Measurements from ENCODE around the gene P2RX4.

DNA sequence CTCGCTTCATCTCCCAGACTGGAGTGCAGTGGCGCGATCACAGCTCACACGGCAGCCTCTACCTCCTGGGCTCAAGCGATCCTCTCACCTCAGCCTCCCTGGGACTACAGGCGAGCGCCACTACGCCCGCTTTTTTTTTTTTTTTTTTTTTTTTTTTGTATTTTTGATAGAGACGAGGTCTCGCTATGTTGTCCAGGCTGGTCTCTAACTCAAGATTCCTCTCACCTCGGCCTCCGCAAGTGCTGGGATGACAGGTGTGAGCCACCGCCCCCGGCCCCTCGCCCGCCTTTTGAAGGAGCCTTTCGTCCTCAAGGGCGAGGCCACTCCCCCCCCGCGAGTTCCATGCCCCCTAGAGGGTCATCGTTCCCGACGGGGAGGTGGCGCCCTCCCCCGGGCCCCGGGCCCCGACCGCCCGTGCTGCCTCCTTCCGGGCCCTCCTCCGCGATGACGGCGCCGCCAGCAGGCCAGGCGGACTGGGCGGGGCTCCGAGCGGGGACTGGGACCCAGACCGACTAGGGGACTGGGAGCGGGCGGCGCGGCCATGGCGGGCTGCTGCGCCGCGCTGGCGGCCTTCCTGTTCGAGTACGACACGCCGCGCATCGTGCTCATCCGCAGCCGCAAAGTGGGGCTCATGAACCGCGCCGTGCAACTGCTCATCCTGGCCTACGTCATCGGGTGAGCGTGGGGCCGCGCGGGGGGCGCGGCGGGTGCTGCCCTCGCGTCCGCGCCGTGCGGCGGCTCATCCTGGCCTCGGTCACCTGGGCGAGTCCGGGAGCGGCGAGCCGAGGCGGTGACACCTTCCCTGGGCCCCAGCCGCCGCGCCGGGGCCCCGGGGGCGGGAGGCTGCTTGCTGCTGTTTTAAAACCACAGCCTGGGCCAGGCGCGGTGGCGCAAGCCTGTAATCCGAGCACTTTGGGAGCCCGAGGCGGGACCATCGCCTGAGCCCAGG, at the start of gene P2RX4:
- TF ChIP-seq POLR2A (IDR thresholded peaks at IDR 0.05) (peak; percentile 87), POLR2AphosphoS5 (IDR thresholded peaks at IDR 0.05) (no peak)
- TF ChIP-seq, protein P1, sequence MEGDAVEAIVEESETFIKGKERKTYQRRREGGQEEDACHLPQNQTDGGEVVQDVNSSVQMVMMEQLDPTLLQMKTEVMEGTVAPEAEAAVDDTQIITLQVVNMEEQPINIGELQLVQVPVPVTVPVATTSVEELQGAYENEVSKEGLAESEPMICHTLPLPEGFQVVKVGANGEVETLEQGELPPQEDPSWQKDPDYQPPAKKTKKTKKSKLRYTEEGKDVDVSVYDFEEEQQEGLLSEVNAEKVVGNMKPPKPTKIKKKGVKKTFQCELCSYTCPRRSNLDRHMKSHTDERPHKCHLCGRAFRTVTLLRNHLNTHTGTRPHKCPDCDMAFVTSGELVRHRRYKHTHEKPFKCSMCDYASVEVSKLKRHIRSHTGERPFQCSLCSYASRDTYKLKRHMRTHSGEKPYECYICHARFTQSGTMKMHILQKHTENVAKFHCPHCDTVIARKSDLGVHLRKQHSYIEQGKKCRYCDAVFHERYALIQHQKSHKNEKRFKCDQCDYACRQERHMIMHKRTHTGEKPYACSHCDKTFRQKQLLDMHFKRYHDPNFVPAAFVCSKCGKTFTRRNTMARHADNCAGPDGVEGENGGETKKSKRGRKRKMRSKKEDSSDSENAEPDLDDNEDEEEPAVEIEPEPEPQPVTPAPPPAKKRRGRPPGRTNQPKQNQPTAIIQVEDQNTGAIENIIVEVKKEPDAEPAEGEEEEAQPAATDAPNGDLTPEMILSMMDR (IDR thresholded peaks at IDR 0.05) = peak; percentile 19 to 34 (median 24)
